Suprapubic skin (tissue), 4 donors: ENCODE results near the gene VAMP5. TPM values are rescaled to one million over a fixed set of nuclear protein-coding genes. Genes with fewer than 3 reads are reported as not detected.

Source experiments
- DNase-seq, 2 donors: peaks; one replicate each; pipeline ENCODE4 v3.0.0-alpha.2; 2019; ENCODE audit warnings: low spot score in 2 of 2
- H3K27ac ChIP-seq: fragments of 200-600 bp; sonication (generic); one replicate; pipeline ENCODE4 v1.5.1; 2019
- H3K27me3 ChIP-seq: fragments of 200-600 bp; sonication (generic); one replicate; pipeline ENCODE4 v1.5.1; 2019
- H3K36me3 ChIP-seq: fragments of 200-600 bp; sonication (generic); one replicate; pipeline ENCODE4 v1.5.1; 2019
- H3K4me1 ChIP-seq: fragments of 200-600 bp; sonication (generic); one replicate; pipeline ENCODE4 v1.5.1; 2019
- H3K4me3 ChIP-seq: fragments of 200-600 bp; sonication (generic); one replicate; pipeline ENCODE4 v1.5.1; 2019; ENCODE audit warnings: mild to moderate bottlenecking
- H3K9me3 ChIP-seq: fragments of 200-600 bp; sonication (generic); one replicate; pipeline ENCODE4 v1.5.1; 2019
- CTCF ChIP-seq, 2 donors: fragments of 200-600 bp in 1 of 2; fragments of 450-650 bp in 1 of 2; sonication (generic) in 1 of 2; IDR thresholded peaks; one replicate each; pipeline ENCODE4 v1.5.1; 2016 to 2019; ENCODE audit warnings: antibody characterized with exemption in 2 of 2, mild to moderate bottlenecking in 1 of 2, moderate library complexity in 1 of 2
- EP300 ChIP-seq: sonication (generic); formaldehyde crosslinking; IDR thresholded peaks from one replicate; pipeline ENCODE4 v1.6.1; 2017; ENCODE audit warnings: antibody characterized with exemption
- POLR2A ChIP-seq, 2 donors: fragments of 450-650 bp; IDR thresholded peaks; one replicate each; pipeline ENCODE4 v1.6.1; 2017; ENCODE audit warnings: antibody characterized with exemption in 2 of 2, mild to moderate bottlenecking in 2 of 2, moderate library complexity in 2 of 2
- POLR2AphosphoS5 ChIP-seq, 3 donors: sonication (generic); formaldehyde crosslinking; IDR thresholded peaks; one replicate each; pipeline ENCODE4 v1.6.1; 2017; ENCODE audit warnings: antibody characterized with exemption in 3 of 3
- WGBS: methylation state at CpG from one replicate; pipeline ENCODE4 v1.1.5; 2018; 5-methylcytosine and 5-hydroxymethylcytosine counted together
- total RNA-seq, 4 donors: library from RNA; depleted of rRNA; stranded (reverse); fragments of >200 nt; gene quantifications; one replicate each; pipeline ENCODE4 v1.1.0, GENCODE V29; 2016

The VAMP5 gene
- total RNA-seq, 4 donors from 2014 or later, result 7.9 to 24.1 (median 14.0) TPM

DNA sequence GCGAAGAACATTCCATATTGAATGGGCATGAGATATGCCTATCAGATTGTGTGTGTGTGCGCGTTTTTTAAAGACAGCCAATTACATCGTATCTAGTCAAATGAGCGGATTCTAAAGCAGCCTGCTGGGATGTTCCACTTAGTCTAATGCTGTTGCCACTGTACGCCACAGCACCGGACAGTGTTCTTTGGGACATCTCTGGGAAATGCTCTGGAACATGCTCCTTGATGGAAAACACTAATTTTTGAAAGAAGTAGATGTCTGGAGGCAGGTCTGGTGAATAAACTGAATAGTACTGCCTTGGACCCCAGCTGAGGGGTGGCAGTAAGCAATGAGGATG is 21.9 kb downstream of the VAMP5 start:
- TF ChIP-seq EP300 (no peak), CTCF (IDR thresholded peaks at IDR 0.05) (no peak), POLR2A (IDR thresholded peaks at IDR 0.05) (no peak), POLR2AphosphoS5 (IDR thresholded peaks at IDR 0.05) (no peak)
- Histone ChIP-seq H3K36me3 (peaks cover 28% of the 10 kb centered on the region), H3K4me1 (peaks cover 71% of the 10 kb centered on the region), H3K27me3 (no peaks in the 10 kb centered on the region), H3K27ac (peak overlapping the region; percentile 12), H3K9me3 (no peaks in the 10 kb centered on the region), H3K4me3 (no peak overlapping the region)
- WGBS, result 75% methylated on average over 7 of the region's 7 CpGs
- no peak for DNase-seq

GRCh38 chr2:85607268-85608215 is 23.3 kb downstream of the VAMP5 start:
- 77% methylated on average over 9 of the region's 9 CpGs for WGBS
- Histone ChIP-seq H3K4me3 (no peak overlapping the region), H3K27ac (peak overlapping the region; percentile 11), H3K27me3 (no peaks in the 10 kb centered on the region), H3K9me3 (no peaks in the 10 kb centered on the region), H3K4me1 (peaks cover 68% of the 10 kb centered on the region), H3K36me3 (peaks cover 26% of the 10 kb centered on the region)
- no peak for TF ChIP-seq POLR2A (IDR thresholded peaks at IDR 0.05)
- TF ChIP-seq CTCF (IDR thresholded peaks at IDR 0.05), result no peak
- TF ChIP-seq POLR2AphosphoS5 (IDR thresholded peaks at IDR 0.05), result no peak
- no peak for DNase-seq

DNA sequence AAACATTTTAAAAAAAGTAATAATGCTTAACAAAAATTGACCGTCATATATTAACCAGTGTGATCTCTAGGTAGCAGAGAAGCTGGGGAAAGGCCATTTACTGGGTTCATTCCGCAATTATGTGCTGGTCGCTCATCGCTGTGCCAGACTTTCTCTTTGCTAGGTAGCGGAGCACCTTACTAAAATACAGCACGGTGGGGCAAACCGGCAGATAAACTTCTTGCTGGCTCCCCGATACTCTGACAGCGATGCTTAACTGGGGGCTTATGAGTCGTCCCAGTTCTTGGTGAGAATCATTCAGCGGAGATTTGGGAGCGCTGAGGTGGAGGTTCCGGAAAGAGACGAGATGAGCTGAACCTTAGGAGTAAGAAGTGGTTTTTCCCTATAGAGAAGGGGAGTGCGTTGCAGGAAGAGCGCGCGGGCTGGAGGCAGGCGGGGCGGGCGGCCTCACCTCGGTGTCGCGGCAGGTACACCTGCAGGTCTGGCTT is 27.0 kb downstream of the VAMP5 start:
- Histone ChIP-seq H3K4me3 (peak overlapping the region; percentile 92), H3K4me1 (peaks cover 44% of the 10 kb centered on the region), H3K27me3 (no peaks in the 10 kb centered on the region), H3K9me3 (no peaks in the 10 kb centered on the region), H3K36me3 (peaks cover 26% of the 10 kb centered on the region), H3K27ac (peak overlapping the region; percentile 94)
- TF ChIP-seq POLR2AphosphoS5 (IDR thresholded peaks at IDR 0.05), result no peak
- no peak for TF ChIP-seq EP300
- TF ChIP-seq CTCF (IDR thresholded peaks at IDR 0.05), result no peak
- TF ChIP-seq POLR2A (IDR thresholded peaks at IDR 0.05), result no peak
- WGBS, result 3% methylated on average over 22 of the region's 24 CpGs
- DNase-seq, result no peak

- H3K27me3 ChIP-seq, result no peaks in the 10 kb centered on the region
- 9% methylated on average over 47 of the region's 73 CpGs for WGBS
- peak; percentile 95 to 97 for DNase-seq
- peak within 1 kb of the TSS; percentile 94 for H3K27ac ChIP-seq
- TF ChIP-seq POLR2AphosphoS5 (IDR thresholded peaks at IDR 0.05) (peak in 1 of 3 donors; percentile 56), CTCF (IDR thresholded peaks at IDR 0.05) (no peak), POLR2A (IDR thresholded peaks at IDR 0.05) (peak in 1 of 2 donors; percentile 48)
- H3K36me3 ChIP-seq, result peaks cover 23% of the 10 kb centered on the region
- H3K4me3 ChIP-seq, result peak within 1 kb of the TSS; percentile 92
- H3K9me3 ChIP-seq, result no peaks in the 10 kb centered on the region
- peaks cover 44% of the 10 kb centered on the region for H3K4me1 ChIP-seq
Observed at GRCh38 chr2:85611705-85612587, 27.7 kb downstream of the VAMP5 start, which contains the start of gene C2orf68. Gene C2orf68, minus strand, starts transcription at chr2:85612066. Its CDS starts 82 bp downstream, at chr2:85611984.
